ENCODE measurements around the gene TSC22D1. TPM values are rescaled to one million over a fixed set of nuclear protein-coding genes. Genes with fewer than 3 reads are reported as not detected.

The TSC22D1 gene
- total RNA-seq, 1 donor from 2014 or later: 225 TPM

DNA sequence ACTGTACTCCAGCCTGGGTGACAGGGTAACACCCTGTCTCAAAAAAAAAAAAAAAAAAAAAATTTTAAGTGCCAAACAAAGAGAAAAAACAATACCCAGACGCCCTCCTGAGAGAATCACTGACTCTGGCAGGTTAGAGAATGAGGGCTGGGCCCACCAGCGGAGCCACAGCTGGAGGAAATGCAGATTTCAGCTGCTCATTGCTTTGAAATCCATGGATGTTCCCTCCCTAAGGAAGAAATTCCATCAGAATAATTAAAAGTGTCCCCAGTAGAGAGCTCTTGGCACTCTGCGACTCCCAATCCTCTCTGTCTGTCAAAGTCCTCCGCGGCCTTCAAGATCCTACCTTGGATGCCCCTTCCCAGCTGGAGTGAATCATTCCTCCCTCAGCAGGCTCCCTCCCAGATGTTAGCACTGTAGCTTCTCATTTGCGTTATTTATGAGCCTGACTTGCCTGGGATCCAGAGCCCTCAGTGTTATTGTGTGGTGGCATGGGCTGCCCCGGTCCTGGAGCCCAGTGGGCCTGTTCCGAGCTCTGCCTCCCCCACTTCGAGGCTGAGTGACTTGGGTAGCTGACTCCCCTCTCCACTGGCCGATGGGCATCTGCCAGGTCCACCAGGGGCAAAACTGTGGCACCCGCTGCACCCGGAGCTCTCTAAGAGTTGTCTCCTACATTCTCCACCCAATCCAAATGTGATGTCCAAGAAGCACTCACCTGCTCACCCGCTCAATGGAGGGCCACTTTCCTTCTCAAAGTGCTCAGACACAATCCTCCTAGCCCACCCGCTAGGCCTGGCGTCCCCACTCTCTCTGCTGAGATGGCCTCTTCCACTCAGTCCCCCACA, 155.5 kb downstream of the TSC22D1 start:
- ATAC-seq: no peak
- DNase-seq (ENCODE audit: low spot score): no peak
- intact Hi-C loops (cut with DNase I): no loop called here

DNA sequence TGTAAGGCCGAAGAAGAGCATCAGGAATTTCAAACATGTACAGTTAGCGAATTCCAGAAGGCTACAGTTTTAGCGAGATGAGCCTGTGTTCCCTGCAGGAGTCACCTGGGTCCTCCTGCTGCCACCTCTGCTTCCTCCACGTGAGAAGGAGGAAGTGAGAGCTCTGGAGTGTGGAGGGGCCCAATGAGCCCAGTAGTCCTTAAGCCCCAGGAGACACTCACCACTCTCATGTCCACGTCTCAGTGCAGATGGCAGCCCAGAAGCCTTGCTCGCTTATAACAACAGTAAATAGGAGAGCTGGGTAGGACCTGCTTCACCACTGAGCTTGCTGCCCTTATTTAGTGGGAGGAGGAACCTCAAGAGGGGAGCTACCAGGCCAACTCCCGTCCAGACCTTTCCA, 158.3 kb downstream of the TSC22D1 start:
- DNase-seq (ENCODE audit: low spot score) (no peak), ATAC-seq (no peak)
- intact Hi-C loops (cut with DNase I): no loop called here

DNA sequence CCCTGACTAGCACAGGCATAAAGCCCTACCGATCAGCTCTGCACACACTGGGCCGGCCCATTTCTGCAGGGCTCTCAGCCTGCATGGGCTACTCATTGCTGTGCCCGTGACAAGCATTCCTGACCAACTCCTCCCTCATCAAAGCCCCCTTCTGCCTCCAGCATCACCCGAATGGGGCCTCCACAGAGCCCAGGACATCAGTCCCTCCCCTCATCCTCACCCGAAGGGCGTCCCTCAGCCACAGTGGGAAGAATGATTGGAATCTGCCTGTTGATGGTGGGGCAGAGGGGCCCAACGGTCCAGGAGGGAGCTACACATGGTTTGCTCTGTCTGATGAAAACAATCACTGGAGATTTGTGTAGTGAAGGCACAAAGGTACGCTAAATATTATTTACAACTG, 158.7 kb downstream of the TSC22D1 start:
- DNase-seq (ENCODE audit: low spot score) (no peak), ATAC-seq (no peak)
- intact Hi-C loops (cut with DNase I): no loop called here

DNA sequence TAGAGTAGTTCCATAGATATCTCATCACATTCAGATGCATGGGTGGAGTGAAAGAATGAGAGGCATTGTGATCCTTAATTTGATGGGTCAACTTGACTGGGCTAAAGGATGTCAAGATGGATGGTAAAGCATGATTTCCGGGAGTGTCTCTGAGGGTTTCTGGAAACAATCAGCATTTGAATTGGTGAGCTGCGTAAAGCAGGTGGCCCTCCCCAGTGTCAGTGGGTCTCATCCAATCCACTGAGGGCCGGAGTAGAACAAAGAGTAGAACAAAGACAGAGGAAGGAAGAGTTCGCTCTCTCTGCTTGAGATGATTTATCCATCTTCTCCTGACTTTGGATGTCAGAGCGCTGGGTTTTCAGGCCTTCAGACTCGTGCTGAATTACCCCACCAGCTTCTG, 159.4 kb downstream of the TSC22D1 start:
- no peak for DNase-seq (ENCODE audit: low spot score)
- intact Hi-C loops (cut with DNase I): no loop called here
- no peak for ATAC-seq

DNA sequence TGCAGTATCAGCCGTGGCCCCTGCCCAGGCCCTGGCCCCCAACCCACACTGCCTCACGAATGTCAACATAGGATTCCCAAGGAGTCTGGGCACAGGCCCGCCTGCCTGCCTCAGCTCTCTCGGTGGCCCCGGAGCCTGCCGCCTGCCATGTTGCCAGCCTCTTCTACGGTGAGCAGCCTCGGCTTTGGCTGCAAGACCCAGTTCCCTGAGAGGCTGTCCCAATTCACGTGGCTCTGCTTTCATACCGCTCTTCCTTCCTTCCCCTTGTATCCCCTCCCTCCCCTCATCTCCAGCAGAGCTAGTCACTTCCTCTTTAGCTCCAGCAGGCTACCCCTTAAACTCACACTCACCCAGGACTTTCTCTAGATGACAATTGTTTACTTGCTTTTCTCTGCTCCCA, 159.8 kb downstream of the TSC22D1 start:
- intact Hi-C loops (cut with DNase I): no loop called here
- ATAC-seq (peak; percentile 58), DNase-seq (ENCODE audit: low spot score) (no peak)

DNA sequence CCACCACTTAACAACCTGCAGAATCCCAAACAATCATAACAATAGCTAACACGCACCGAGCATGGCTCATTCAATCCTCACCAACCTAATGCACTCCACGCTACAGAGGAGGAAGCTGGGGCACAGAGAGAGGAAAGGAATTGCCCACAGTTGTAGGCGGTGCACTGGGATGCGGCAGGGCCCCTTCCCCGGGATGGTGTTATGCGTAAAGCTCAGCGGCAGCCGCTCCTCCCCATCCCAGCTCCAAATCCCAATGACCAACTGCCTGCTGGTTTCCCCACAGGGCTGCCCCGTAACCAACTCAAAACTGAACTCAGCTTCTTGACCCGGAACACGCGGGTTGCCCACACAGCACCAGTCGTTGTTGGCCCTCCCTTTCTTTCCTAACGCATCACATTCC, 160.3 kb downstream of the TSC22D1 start:
- intact Hi-C loops (cut with DNase I): no loop called here
- ATAC-seq (no peak), DNase-seq (ENCODE audit: low spot score) (no peak)

DNA sequence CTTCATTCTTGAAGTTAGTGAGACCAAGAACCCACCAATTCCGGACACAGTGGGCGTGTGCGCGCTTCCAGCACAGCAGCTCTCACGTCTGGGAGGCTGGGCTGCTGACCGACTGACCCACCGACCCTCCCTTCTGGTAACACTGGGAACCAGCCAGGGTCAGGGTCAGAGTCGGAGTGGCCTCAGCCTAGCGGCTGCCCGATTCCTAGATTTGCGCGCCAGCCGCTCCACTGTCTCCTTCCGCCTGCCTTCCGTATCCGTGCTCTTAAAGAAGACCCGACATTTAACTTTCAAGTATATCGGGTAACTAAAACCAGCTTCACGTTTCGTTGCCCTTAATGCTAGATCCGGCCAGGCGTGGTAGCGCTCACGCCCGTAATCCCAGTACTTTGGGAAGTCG, 161.4 kb downstream of the TSC22D1 start:
- ATAC-seq (no peak), DNase-seq (ENCODE audit: low spot score) (peak; percentile 49)

DNA sequence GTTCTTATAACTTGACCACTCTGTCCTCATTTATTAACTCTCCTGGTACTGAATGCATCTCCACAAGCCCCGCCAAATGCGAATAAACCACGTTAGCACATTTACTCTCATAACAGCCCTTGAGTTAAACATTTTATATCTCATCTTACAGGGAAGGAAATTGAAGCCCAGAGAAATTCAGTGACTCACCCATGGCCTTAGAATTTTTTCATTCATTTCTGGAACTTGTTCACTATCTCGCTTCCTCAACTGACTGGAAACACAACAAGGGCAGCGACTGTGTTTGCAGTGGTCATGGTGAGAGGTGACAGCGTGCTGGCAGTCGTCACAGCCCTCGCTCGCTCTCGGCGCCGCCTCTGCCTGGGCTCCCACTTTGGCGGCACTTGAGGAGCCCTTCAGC, 163.0 kb downstream of the TSC22D1 start:
- intact Hi-C loops (cut with DNase I): no loop called here
- ATAC-seq (no peak), DNase-seq (ENCODE audit: low spot score) (no peak)

More for the DNA sequence above, 161.4 kb downstream of the TSC22D1 start:
- intact Hi-C loops (cut with DNase I): no loop called here

DNA sequence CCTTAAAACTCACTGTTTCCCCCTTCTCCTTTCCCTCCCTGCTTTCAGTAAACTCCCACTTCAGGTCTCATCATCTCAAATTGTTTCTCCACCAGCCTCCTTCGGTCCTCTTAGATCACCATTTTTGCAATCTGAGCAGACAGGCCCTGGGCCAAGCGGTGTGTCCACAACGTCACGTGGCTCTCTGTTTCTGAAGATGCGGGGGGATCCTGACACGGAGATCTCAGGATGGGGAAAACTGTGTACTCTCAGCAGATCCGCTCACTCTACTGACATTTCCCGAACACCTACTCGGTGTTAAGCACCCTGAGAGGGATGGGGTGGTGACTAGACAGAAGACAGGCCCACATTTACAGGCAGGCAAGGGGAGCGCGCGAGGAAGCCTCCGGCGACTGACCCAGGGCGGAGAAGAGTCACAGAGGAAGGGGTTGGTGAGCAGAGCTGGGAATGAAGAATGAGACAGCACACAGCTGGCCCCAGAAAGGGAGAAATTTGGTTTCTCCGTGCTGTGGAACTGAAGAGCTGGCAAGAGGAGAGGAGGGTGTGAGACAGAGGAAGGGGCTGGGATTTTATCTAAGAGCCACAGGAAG, 163.7 kb downstream of the TSC22D1 start:
- intact Hi-C loops (cut with DNase I): no loop called here
- DNase-seq (ENCODE audit: low spot score) (peak; percentile 45), ATAC-seq (no peak)

DNA sequence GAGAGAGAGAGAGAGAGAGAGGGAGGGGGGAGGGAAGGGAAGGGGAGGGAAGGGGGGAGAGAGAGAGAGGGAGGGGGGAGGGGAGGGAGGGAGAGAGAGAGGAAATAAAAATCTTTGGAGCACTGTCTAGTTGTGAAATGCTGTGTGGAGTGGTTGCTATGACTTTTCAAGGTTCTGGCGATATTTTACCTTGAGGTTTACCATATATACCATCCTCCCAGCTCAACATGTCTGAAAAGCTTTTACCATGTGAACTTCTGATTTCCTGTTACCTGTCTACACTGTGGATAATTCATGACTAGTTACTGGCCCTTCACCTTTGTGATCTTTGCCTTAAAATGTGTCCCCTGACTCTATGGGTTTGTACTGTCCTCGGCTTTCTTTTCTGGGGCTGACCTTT, 164.3 kb downstream of the TSC22D1 start:
- no peak for ATAC-seq
- no peak for DNase-seq (ENCODE audit: low spot score)
- intact Hi-C loops (cut with DNase I): no loop called here

DNA sequence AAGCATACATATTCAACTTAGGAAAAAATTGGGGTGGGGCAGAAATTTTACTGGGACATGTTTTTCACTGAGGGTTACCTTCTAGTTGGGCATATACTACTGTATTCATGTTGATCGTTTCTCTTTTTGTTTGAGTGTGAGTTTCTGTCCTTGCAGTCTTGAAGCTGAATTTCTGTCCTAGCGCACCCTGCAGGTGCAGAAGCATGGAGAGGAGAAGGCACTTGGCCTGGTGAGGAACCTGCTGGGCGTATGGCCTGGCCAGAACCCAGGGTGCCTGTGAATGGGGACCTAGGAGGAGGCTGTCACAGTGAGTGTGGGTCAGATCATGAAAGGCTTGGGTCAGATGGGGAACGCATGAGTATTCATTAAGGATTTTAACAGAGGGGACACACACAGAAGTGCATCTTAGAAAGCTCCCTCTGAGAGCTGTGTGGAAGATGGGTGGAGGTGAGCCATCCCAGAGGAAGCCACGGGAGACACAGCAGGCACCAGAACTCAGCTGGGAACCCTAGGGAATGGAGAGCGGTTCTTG, 165.7 kb downstream of the TSC22D1 start:
- ATAC-seq: no peak
- intact Hi-C loops (cut with DNase I): no loop called here
- DNase-seq (ENCODE audit: low spot score): peak; percentile 28

DNA sequence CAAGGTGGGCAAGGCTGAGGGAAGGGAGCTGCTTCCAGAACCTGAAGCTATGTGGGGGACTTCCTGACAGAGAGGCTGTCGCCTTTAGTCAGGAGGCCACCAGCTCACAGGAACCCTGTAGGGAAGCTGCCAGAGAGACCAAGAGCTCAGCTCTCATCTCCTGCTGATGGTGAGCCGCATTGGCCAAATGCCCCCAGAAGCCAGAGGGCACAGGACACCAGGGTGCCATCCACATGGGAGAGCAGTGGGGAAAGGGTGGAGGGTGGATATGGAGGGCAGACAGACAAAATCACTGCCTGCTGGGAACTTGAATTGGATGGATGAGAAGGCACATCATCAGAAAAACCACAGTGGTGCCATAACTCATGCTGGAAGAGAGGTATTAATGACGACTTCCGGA, 166.5 kb downstream of the TSC22D1 start:
- ATAC-seq: no peak
- DNase-seq (ENCODE audit: low spot score): peak; percentile 25
- intact Hi-C loops (cut with DNase I): no loop called here

DNA sequence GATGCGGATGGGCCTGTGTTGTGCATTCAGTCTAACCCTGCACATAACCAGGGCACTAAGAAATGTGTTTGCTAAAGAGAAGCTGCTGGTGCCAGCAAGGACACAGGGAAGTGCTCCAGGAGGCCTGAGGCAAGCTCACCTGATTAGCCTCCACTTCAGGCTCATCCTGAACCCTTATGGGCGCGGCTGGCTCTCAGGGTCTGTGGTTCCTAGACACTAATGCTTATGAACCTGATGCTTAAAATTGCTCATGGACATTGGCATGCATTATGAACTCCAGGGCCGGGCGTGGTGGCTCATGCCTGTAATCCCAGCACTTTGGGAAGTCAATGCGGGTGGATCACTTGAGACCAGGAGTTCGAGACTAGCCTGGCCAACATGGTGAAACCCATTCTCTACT, 168.2 kb downstream of the TSC22D1 start:
- intact Hi-C loops (cut with DNase I): no loop called here
- DNase-seq (ENCODE audit: low spot score): peak; percentile 44
- no peak for ATAC-seq

DNA sequence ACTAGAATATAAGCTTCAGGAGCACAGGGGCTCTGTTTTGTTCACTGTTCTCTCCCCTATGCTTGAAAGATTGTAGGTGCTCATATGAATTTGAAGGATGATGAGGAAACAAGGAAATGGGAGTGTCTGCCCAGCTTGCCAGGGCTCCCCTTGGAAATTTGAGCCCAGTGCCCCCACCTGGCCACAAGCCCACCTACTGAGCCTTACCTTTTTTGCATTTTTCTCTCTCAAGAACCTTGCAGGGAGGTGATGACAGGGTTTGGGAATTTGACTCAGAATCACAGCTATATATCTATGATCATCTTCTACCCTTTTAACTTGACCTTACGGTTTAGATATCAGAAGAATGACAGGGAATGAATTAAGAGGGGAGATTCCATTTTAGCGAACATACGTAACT, 168.8 kb downstream of the TSC22D1 start:
- peak; percentile 5 for DNase-seq (ENCODE audit: low spot score)
- intact Hi-C loops (cut with DNase I): no loop called here
- no peak for ATAC-seq

DNA sequence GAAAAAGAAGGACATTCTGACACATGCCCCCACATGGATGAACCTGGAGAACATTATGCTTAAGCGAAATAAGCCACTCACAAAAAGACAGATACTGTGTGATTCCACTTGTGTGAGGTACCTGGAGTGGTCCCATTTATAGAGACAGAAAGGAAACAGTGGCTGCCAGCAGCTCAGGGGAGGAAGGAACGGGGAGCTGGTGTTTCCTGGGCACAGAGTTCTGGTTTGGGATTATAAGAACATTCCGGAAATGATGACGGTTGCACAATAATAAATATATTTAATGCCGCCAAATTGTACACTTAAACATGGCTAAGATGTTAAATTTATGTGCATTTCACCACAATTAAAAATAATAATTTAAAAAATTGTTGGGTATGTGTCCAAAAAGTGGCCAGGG, 169.5 kb downstream of the TSC22D1 start:
- DNase-seq (ENCODE audit: low spot score) (peak; percentile 13), ATAC-seq (no peak)
- intact Hi-C loops (cut with DNase I): no loop called here

DNA sequence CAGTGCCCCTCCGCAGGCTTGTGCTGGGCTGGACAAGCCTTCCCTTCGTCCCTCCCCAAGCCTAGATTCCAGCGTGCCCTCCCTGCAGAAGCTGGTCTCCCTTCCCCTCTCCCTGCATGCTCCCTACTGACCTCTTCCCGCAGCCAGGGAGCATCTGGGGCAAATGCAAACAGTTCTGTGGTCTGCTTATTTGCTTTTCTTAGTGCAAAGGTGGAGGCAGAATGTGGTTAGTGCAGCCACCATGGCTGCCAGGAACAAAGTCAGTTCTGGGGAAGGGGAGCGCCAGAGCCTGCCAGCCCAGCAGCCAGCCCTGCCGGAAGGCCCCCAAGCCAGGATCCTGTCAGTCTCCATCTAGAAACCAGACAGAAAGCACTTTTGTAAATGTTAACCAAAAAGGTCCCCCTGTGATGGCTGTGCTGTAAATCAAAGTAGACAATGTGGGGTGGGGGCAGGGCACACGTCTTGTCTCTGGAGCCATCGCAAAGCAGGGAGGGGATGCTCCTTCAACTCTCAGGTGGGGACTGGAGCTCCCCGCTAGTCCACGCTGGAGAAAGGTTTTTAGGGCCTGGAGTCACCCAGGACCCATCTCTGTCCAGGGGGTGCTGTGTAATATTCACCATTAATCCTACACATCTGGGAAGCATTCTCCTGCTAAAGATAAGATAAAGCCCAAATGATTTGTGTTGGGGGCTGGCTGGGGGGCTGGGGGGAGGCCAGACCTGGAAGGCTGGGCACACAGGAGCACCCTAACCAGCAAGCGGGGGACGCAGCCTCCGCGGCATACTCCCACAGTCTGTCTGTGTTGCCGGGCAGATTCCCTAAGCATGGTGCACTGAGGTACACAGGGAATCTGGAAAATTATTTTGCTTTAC, 171.6 kb downstream of the TSC22D1 start:
- DNase-seq (ENCODE audit: low spot score) (no peak), ATAC-seq (peak; percentile 23)
- intact Hi-C loops (cut with DNase I): no loop called here

DNA sequence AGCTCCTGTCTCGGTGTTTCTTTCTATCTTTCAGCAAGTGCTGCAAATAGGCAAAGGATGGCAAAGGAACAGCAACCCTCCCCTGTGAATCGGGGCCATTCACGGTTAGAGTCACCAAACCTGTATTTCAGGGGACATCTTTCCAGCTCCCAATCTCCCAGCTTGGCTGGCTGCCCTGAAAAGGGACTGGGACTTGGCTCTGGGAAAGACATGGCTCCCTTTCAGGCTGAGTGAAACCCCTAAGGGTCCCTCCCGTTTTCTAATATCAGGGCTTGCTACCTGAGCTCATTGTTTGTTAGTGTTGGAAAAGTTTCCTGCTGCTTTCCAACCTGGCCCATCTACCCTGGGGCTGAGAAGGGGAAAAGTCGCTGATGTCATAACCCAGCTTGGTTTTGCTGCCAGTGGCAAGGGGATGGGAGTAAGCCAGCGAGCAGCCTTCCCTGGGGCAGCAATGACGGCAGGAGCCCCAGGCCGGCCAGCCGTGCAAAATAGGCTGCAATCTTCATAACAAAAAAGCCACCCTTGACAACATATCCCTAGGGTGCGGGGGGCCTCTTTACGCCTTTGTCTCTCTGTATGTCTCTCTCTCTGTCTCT, 172.6 kb downstream of the TSC22D1 start:
- DNase-seq (ENCODE audit: low spot score) (peak; percentile 43), ATAC-seq (peak; percentile 33)
- intact Hi-C loops (cut with DNase I): no loop called here

DNA sequence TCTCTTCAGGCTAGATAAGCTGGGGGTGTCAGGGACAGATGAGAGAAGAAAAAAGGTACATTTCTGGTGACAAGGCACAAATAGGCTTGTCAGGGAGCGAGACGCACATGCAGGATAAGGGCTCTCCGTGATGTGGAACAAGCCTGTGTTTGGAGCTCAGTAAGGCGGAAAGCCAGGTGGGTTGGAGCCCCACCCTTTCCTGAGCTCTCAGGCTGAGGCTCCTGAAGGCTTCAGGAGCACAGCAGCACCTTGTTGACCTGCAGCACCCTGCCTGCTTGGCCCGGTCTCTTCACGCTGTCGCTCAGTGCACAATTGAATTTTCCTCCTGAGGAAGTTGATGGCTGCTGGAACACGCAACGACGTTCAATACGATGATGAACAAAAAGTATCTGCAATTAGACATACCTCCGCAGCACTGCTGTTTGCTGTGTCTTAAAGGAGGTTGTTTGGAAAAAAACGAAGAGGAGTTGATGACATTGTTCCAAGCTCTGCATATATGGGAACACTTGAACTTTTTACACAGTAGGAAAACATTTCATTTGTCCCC, 173.2 kb downstream of the TSC22D1 start:
- DNase-seq (ENCODE audit: low spot score) (peak; percentile 36), ATAC-seq (no peak)
- intact Hi-C loops (cut with DNase I): no loop called here

DNA sequence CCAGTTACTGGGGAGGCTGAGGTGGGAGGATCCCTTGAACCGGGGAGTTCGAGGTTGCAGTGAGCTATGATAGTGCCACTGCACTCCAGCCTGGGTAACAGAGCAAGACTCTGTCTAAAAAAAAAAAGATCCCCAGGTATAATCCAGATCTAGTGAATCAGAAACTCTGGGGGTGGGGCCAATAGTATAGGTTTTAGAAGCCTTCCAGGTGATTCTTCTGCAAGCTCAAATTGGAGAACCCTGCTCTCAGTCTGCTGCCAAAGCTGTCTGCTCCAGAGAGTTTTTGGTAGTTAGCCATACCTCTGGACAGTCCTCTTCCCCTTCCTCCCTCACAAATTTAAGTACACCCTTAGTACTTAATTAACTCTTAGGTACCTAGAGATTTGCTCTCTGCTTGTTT, 174.6 kb downstream of the TSC22D1 start:
- intact Hi-C loops (cut with DNase I): no loop called here
- DNase-seq (ENCODE audit: low spot score): no peak
- no peak for ATAC-seq
